ENCODE measurements around the gene DDX1.

DDX1 gene

DNA sequence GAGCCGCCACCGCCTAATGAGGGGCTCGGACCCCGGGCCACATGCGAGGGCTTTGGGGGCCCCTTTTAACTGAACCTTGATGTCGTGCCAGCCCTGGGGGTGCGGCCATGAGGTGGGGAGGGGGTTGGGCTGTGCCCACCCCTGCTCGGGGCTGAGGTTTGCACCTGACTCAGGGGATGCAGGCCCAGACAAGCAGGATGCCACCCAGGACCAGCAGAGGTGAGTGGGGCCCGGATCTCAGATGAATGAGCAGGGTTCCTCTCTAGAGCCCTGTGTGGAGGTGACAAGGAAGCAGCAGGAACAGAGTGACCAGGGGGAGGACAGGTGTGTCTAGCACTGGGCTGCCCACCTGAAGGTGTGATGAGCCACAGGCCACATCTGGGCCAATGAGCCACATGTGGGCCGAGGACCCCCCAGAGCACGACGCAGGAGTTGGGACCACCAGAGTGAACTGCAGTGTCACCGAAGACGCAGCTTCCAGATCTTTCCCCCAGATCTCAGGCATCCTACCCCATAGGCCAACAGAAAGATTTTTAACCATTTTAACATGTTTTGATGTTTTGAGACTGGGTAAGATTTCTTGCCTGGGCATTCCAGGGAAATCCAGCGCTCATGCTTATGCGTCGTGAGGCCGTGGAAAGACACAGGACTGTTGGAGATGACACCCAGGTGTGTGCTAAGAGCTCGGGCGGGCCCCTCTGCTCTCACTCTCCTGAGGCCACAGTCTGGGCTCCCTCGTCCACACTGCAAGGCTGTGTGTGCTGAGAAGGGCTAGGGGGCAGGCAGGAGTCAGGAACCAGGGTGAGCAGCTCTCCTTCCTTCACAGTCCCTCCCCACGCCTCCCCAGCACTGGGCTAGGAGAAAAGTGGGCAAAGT is 73.6 kb downstream of the DDX1 start:
- no peak for DNase-seq

DNA sequence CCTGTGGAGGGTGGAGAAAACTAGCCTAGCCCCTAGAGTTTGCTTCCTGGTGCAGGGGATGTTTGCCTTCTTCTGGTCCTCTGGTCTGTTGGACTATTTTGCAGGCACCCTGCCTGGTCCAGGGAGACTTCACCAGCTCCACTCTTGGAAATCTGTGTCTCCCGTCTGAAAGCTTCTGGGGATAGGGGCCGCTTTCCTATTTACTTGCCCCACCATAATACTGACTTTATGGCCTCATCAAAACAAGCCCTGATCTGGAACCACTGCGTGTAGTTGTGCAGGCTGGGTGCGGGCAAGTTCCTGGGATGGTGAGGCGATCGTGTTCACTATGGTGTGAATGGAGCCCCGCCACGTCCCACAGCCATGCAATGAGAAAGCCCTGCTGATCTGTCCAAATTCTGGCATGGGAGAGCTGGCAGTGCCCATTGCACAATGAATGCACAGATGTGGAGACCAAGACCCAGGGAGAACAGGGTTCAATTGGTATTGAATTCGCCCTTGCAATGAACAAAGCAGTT is 74.3 kb downstream of the DDX1 start:
- DNase-seq = no peak

DNA sequence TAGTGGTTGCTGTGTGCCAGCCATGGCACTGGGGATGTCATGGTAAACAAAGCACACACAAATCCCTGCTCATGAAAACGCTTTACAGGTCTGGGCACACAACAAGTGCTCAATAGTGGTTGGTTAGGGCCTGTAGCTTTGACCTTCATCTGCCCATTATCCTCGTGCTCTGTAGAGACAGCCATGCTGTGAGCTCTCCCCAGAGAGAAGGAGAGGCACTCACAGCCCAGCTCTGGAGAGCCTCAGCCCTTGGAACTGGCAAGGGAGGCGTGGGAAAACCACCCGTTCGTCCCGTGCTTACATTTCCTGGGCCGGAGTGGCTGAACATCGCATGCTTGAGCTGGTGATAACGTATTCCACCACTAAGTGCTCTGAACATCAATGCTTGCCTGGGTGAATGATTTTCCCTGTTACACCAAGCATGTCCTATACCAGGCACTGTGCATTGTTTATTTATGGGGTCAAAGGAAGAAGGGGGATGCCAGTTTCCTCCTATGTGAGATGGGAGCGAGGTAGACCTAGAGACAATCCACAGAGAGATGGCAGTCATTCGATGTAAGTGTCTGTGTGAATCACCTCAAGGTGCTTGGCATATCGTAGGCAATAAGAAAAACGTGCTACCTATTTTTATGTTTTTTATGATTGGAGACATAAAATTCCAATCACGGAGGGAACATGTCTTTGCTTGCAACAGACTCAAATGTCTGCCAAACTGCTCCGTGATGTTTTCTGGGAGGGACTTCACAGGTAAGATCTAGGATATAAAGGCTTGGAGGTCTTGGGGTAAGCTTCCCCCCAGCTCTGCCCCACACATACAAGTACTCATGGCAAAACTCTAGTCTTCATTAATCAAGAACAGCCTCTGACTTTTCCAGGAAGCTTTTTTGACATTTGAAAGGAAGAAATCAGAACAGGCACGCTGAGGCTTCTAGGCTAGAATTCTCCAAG is 75.5 kb downstream of the DDX1 start:
- DNase-seq = no peak

DNA sequence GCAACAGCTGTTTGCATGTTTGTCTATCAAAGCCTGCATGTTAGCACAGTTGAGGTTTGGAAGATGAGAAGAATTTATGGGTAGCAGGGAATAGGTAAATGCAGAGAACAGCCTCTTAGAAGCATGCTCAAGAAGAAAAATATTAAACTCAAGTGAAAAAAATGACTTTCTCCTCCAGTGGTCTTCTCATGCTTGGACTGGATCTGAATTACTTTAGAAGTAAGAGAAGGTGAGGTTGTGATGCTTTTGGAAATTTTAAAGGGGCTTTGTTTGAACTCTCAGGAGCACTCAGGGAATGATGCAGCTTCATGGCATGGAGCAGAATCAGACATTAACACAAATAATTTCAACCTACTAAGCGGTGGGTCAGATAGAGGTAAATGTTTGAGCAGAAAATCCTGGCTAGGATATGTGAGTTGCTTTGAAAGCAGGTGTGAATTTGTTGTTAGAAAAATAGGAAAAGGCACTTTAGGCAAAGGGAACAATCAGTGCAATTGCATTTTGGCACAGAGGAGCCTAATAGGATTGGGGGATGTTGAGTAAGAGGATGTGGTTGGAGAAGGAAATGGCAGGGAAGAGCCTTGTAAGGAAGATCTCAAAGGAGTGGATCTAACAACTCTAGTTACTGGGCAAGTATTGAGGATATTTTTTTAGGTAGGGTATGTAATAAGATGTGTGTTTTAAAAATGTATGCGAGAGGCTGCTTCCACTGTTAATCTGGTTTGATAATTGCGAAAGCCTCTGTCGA is 76.3 kb downstream of the DDX1 start:
- no peak for DNase-seq

DNA sequence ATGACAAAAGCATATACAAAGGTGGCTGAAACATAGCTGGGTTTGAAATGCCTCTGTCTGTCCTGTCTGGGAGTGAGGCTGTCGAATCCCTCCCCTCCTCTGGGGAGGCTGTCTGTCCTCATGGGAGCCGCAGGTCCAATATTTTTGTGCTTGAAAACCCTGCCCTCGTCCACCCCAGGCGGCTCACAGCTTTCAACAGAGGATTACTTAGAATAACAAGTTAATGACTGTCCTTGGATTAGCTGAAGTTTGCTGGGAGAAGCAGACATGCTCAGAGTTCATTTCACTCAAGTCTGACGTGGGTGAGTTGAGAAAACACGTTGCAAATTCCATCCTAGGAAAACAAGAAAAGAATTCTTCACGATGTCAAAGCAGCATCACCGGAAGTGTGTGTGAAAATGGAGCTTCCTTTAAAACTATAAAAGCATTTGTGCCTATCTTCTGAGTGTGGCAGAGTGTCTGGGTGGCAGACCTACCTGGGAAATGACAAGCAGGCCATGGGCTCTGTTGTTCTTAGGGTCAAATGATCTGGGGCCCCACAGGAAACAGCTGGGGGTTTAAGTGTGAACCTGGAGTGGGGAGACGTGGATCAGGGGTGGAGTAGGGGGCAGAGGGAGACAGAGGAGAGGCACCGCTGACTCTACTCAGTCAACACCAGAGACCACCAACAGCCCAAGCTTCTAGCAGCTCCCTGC is 77.1 kb downstream of the DDX1 start:
- no peak for DNase-seq

DNA sequence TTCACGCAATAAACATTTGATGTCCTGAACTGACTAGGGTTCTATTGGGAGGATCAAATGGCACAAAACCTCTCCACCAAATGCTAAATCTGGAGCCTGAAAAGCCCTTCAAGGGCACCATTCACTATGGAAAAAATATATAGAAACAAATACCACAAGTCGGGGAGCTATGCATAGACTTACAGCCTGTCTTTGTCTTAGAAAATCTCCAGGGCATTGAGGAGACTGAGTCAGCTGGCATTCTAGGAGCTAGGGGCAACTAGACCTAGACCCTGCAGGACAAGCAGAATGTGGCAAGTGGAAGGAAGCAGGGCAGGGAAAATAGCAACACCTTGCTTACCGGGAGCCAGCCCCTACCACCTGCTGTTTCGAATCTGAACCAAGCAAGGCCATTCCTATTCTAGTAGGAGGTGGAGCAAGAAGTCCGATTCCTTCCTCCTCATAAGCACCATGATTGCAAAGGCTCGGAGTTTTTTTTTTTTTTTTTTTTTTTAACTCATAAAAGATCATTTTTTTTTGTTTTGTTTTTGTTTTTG is 77.8 kb downstream of the DDX1 start:
- no peak for DNase-seq

DNA sequence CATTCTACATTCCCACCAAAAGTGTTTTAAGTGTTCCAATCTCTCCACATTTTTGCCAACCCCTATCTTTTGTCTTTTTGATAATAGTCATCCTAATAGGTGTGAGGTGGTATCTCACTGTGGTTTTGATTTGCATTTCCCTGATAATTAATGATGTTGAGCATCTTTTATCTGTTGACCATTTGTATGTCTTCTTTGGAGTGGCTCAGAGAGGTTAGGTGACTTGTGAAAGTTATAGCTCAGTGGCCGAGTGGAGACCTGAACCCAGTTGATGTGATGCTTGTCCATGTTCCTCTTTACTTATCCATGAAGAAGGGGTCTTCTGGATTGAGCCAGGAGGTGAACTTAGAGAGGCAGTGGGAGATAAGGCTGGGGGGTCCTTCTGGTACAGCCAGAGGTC is 78.8 kb downstream of the DDX1 start:
- DNase-seq = no peak

DNA sequence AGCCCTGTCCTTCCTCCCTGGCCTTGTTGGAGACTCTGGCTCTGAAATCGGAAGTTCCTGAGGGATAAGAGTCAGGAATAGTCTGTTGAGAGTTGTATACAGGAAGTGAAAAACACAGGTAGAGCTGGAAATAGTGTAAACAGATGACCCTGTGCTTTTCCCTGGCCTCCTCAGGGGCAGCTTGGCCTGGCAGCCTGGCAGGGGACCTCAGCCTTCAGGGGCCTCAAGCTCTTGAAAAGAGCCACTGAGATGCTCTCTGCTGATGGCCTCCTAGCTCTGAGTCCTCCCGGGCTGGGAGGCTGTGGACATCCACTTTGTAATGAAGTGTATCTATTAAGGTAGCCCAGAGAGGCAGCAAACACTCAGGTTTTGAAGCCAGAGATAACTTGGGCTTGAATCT is 79.3 kb downstream of the DDX1 start:
- DNase-seq = no peak

DNA sequence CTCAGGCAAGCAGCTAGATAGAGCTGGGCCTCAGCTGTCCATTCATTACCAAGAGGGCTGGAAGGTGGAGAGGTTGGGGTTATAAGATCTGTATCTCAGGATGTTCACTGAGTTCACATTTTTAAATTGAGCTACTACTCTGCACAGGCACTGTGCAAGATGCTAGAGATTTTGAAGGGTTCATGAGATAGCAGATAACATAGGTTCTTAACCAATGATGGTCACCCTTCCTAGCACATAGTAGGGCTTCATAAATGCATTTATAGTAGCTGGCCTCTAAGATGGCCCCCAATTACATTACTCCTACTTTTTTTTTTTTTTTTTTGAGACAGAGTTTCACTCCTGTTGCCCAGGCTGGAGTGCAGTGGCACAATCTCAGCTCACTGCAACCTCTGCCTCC is 79.7 kb downstream of the DDX1 start:
- no peak for DNase-seq

DNA sequence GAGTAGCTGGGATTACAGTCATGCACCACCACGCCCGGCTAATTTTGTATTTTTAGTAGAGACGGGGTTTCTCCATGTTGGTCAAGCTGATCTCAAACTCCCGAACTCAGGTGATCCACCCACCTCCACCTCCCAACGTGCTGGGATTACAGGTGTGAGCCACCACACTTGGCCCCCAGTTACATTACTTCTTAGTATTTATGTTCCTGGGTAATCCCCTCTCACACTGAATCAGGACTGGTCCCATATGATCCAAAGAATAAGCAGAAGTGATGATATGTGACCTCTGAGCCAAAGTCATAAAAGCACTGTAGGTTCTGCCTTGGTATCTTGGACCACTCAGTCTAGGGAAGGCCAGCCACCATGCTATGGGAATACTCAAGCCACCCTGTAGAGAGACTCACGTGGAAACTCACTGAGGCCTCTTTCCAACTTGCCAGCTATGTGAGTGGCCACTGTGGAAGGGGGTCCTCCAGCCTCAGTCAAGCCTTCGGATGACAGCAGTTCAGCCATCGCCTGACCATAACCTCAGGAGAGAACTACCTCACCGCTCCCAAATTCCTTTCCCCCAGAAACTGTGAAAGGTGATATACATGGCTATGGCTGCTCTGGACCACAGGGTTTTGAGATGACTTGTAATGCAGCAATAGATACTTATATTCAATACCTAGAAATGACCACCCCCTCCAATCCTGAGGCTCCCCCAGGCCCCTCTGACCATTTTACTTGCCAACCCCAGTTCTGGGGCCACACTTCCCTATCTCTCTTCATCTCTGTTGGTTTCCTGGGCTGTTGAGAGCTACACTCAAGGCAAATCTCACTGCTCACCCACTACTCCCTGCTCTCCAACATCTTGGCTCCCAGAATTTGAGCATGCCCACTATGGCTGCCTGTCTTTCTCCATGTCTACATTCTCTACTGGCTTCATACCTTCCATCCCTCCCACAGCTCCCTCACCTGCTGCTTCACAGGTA is 80.5 kb downstream of the DDX1 start:
- DNase-seq = no peak

DNA sequence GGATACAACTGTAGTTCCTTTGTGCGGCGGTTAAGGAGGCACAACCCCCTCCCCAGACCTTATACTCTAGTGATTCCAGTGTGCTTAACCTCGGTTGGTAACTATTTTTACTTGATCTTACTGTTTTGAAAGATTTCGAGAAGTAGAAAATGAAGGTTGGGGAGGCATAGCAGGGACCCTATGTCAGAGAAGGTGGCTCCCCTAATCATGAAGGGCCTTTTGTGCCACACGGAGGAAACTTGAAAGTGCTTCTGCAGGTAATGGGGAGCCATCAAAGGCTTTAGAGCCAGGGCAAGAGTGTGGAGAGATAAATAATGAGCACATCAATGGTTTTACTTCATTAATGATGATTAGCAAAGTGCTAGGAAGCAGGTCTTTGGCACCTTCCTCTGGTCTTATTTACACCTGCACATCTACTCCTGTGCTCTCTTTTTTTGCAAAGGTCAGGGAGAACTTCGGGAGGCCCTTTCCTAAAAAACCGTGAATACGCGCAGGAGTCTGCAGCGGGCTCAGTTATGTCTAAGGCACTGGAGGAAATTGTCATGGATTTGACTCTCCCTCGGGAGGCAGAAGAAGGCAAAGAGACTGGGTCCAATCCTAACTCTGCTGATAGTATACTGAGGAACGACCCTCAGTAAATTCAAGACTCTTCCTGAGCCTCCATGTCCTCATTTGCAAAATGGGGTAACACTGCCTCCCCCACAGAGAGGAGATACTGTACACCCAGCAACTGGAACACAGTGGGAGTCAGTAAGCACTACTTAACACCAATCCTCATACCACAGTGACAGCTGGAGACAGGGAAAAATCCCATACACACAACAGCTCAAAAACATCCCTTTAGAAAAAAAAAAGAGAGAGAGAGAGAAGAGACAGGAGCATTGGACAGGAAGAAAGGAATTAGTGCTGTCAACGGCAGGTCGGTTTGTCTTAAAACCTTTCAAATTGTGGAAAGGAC is 81.6 kb downstream of the DDX1 start:
- no peak for DNase-seq

DNA sequence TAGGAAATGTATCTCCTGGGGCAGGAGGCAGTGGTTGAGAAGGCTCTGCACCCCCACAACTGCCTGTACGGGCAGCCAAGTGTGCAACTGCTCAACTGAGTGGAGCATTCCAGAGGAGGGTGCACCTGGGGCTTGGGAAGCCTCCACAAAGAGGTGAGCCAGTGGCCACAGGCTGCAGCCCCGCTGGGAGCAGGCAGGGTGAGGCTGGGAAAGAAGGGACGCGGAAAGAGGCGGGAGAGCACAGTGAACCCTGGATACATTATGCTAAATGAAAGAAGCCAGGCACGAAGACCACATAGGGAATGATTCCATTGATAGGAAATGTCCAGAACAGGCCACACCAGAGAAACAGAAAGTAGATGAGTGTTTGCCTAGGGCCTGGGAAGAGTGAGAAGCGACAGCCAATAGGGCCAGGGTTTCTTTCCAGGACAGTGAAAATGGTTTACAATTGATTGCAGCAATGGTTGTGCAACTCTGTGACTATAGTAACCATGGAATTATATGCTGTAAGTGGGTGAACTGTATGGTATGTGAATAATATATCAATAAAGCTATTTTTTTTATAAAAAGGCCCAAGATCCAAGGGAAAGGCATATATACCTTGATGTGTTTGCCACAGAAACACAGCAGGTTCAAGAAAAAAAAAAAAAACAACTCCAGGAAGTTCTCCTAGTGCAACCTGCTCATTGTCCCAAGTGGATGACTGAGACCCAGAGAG is 82.4 kb downstream of the DDX1 start:
- DNase-seq = no peak

DNA sequence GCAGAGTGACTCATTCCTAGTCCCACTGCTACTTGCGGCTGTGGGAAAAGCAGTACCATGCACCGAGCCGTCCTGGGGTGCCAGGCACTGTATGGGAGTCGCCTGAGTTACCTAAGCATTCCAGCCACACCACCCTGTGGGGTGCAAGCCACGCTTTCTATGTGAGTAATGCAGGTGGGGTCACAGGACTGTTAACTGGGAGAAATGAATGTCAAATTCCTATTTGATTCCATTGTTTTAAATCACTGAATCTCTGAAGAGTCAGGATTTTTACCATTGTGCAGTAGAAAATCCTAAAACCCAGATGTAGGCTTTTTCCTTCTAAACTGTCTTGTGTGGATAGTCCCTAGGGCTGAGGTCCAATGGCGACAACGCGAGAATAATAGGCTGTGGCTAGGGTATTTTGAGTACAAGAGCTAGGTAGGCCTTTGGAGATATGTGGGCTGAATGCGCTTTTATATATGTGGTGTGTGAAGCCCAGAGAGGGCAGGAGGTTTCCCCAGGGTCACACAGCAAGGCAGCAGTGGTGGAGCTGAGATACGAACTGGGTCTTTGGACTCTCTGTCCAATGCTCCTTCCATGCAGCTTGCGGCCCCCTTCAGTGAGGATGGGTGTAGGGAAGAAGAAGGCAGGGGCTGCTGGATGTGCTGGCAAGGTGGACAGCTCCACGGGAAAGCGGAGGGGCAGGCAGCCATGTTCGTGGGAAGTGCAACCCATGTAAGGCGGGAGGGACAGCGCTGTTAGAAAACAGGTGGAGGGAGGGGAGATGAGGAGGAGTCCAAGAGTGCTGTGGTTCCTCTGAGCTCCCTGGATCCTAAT is 83.2 kb downstream of the DDX1 start:
- no peak for DNase-seq

DNA sequence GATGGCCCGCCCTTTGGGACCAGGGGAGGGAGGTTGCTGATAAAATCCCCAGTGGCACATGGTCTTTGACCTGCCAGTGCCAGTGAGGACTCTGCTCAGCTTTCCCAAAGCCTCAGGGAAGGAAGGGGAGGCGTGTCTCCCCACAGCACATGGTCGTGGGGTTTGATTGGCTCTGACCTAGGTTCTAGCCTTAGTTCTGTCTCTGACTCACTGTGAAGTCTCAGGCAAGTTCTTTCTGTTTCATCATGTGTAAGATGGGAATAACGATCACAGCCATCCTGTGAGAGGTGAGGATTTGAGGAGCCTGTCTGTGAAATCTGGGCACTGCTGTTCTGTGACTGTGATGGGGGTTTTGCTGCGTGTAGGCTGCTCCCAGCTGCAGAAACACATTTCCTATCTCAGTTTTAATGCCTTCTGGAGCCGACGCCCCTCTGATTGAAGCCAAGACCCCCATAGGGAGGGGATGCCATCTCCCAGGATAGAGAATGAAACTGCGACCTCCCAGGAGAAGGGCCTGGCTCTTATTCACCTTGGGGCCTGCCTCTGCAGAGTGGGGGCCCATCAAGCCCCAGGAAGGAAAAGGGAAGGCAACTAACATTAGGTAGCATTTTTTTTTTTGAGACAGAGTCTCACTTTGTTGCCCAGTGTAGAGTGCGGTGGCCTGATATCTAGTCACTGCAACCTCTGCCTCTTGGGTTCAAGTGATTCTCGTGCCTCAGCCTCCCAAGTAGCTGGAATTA is 84.0 kb downstream of the DDX1 start:
- no peak for DNase-seq

DNA sequence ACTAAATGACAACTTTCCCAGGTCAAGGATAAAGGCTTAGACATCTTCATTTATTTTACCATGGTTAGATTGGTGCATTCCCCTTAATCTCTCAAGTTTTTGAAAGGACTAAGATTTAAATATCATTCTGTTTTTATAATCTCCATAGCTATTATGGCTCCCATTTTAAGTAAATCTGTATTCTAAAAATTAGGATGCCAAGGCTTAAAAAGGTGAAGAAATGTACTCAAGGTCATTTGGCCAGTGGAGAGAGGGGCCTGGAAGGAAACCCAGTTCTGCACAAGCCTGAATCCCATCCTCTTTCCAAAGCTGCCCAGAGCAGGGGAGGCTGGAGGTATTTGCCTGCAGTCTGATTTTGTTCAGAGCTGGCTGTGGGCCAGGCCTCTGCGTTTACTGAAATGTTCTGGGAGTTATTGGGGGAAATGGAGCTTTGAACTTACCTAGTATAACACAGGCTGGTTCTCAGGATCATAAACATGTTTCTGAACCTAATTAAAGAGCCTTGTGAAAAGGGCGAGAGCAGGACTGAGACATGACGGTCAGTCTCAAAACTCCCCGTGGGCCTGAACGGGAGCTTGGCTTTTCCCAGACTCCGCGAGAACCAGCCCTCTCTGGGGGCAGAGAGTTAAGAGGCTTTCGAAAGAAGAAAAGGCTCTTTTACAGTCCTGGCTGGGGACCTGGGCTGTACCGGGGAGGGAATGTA is 85.6 kb downstream of the DDX1 start:
- no peak for DNase-seq

DNA sequence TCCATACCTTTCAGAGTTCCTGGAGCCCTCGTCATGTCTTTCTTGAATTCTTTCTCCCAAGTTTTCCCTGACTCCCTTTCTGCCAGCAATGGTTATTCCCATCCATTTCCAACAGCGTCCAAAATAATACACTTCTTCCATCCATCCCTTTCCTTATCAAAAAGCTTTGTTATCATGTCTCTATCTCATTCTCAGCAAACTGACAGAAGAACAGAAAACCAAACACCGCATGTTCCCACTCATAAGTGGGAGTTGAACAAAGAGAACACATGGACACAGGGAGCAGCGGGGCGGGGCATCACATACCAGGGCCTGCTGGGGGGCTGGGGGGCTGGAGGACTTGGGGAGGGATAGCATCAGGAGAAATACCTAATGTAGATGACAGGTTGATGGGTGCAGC is 86.7 kb downstream of the DDX1 start:
- no peak for DNase-seq

DNA sequence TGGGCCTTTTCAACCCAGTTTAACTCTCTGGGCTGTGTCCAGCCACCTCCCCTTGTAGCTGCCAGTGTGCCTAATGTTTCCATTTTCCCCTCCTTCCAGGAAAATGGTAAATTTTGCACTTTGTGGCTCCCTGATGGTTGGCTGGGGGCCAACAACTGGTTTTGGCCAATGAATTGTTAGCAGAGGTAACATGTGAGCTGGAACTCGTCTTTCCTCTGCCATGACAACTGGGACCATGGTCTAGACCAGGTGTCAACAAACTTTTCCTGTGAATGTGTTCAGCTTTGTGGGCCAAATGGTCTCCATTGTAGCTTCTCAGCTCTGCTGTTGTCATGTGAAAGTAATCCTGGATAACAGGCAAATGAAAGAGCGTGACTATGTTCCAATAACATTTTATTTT is 87.2 kb downstream of the DDX1 start:
- no peak for DNase-seq
